ENCODE data around the gene ATP8B1.

The ATP8B1 gene

DNA sequence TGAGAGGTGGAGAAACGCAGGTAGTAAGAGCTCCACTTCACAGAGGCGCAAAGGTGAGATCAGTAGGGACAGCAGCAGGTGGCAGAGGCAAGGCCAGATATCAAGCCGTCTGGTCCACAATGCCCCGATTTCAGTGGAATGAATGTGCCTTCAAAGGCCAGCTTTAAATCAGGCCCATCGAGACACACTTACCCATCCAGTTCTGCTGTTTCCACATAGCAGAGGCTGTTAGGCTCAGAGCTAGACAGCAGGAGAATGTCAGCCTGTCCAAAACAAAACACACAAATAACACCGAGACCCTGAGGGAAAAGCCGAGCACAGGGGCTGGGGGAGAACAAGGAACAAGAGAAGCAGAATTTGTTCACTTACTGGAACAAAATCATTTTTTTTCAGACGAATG is 105.7 kb downstream of the ATP8B1 start:
- no peaks in the 10 kb centered on the region for H3K27me3 ChIP-seq (ENCODE audit: insufficient read depth, poor library complexity, severe bottlenecking)
- TF ChIP-seq, protein P1, sequence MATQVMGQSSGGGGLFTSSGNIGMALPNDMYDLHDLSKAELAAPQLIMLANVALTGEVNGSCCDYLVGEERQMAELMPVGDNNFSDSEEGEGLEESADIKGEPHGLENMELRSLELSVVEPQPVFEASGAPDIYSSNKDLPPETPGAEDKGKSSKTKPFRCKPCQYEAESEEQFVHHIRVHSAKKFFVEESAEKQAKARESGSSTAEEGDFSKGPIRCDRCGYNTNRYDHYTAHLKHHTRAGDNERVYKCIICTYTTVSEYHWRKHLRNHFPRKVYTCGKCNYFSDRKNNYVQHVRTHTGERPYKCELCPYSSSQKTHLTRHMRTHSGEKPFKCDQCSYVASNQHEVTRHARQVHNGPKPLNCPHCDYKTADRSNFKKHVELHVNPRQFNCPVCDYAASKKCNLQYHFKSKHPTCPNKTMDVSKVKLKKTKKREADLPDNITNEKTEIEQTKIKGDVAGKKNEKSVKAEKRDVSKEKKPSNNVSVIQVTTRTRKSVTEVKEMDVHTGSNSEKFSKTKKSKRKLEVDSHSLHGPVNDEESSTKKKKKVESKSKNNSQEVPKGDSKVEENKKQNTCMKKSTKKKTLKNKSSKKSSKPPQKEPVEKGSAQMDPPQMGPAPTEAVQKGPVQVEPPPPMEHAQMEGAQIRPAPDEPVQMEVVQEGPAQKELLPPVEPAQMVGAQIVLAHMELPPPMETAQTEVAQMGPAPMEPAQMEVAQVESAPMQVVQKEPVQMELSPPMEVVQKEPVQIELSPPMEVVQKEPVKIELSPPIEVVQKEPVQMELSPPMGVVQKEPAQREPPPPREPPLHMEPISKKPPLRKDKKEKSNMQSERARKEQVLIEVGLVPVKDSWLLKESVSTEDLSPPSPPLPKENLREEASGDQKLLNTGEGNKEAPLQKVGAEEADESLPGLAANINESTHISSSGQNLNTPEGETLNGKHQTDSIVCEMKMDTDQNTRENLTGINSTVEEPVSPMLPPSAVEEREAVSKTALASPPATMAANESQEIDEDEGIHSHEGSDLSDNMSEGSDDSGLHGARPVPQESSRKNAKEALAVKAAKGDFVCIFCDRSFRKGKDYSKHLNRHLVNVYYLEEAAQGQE (IDR thresholded peaks at IDR 0.05; ENCODE audit: insufficient replicate concordance, low read depth), result no peak
- no peak for TF ChIP-seq SPI1 (IDR thresholded peaks at IDR 0.05; ENCODE audit: borderline replicate concordance, low read depth)
- TF ChIP-seq, protein P2, sequence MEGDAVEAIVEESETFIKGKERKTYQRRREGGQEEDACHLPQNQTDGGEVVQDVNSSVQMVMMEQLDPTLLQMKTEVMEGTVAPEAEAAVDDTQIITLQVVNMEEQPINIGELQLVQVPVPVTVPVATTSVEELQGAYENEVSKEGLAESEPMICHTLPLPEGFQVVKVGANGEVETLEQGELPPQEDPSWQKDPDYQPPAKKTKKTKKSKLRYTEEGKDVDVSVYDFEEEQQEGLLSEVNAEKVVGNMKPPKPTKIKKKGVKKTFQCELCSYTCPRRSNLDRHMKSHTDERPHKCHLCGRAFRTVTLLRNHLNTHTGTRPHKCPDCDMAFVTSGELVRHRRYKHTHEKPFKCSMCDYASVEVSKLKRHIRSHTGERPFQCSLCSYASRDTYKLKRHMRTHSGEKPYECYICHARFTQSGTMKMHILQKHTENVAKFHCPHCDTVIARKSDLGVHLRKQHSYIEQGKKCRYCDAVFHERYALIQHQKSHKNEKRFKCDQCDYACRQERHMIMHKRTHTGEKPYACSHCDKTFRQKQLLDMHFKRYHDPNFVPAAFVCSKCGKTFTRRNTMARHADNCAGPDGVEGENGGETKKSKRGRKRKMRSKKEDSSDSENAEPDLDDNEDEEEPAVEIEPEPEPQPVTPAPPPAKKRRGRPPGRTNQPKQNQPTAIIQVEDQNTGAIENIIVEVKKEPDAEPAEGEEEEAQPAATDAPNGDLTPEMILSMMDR (IDR thresholded peaks at IDR 0.05; ENCODE audit: insufficient read depth, low read length), result no peak
- no peak for TF ChIP-seq GABPA (IDR thresholded peaks at IDR 0.05; ENCODE audit: low read depth)
- no peak for TF ChIP-seq POLR2AphosphoS5 (IDR thresholded peaks at IDR 0.05; ENCODE audit: low read depth)
- H3K27ac ChIP-seq (replicated peaks), result no peak overlapping the region
- DNase-seq (ENCODE audit: low read depth in 1 of 2, low spot score in 1 of 2), result no peak
- no peak overlapping the region for H3K4me3 ChIP-seq (replicated peaks; ENCODE audit: insufficient read depth, low read length)

DNA sequence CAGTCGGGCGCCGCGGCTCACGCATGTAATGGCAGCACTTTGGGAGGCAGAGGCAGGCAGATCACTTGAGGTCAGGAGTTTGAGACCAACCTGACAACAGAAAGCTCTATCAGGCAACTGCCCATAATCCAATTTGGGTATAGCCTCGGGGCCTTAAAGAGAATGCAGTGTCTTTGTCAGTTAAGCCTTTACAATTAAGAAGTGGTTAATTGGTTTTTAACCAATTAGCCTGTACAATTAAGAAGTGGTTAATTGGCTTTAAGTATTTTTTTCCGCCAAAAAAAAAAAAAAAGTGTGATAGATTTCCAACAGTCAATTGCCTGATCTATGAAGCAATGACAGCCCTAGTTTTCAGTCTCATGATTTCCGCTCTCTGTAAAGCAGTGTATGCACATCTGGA is 106.8 kb downstream of the ATP8B1 start:
- no peak for DNase-seq (ENCODE audit: low read depth in 1 of 2, low spot score in 1 of 2)
- H3K27me3 ChIP-seq (ENCODE audit: insufficient read depth, poor library complexity, severe bottlenecking), result no peaks in the 10 kb centered on the region
- H3K4me3 ChIP-seq (replicated peaks; ENCODE audit: insufficient read depth, low read length), result no peak overlapping the region
- H3K27ac ChIP-seq (replicated peaks), result no peak overlapping the region
- no peak for TF ChIP-seq SPI1 (IDR thresholded peaks at IDR 0.05; ENCODE audit: borderline replicate concordance, low read depth)
- TF ChIP-seq, protein P1 (IDR thresholded peaks at IDR 0.05; ENCODE audit: insufficient replicate concordance, low read depth), result no peak
- TF ChIP-seq, protein P2 (IDR thresholded peaks at IDR 0.05; ENCODE audit: insufficient read depth, low read length), result no peak
- no peak for TF ChIP-seq GABPA (IDR thresholded peaks at IDR 0.05; ENCODE audit: low read depth)
- TF ChIP-seq POLR2AphosphoS5 (IDR thresholded peaks at IDR 0.05; ENCODE audit: low read depth), result no peak

DNA sequence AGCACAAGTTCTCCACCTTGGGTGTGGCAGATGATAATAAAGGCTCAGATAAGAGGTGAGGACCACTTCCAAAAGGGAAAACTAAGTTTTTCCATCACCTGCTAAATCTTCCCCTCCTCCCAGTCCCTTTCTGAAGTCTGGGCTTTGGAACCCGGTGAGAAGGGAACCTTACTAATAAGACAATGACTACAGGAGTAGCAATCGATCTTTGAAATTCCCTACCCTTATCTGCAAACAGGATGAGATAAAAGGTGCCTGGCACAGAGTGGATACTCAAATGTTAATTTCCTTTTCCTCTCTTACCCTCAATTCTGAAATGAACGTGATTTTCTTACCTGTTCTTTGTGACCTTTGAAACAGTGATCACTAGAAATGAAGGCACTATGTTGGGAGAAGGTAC is 111.8 kb downstream of the ATP8B1 start:
- Histone ChIP-seq H3K4me3 (replicated peaks; ENCODE audit: insufficient read depth, low read length) (no peak overlapping the region), H3K27ac (replicated peaks) (no peak overlapping the region), H3K27me3 (ENCODE audit: insufficient read depth, poor library complexity, severe bottlenecking) (no peaks in the 10 kb centered on the region)
- no peak for DNase-seq (ENCODE audit: low read depth in 1 of 2, low spot score in 1 of 2)
- TF ChIP-seq GABPA (IDR thresholded peaks at IDR 0.05; ENCODE audit: low read depth), result no peak

DNA sequence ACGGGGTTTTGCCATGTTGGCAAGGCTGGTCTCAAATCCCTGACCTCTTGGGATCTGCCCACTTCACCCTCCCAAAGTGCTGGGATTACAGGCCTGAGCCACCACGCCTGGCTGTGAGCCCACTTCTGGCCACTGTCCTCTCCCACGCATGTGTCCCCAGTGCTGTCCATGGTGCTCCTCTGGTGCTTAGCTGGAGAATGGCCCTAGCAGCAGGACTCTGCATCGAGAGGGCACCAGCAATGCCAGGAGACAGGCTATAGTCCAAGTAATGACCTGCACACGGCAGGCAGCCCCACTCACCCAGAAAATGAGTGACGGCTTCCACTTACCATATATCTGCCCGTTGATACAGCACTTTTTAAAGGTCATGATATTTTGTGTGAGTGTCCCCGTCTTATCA is 115.1 kb downstream of the ATP8B1 start:
- TF ChIP-seq, protein P1 (IDR thresholded peaks at IDR 0.05; ENCODE audit: insufficient replicate concordance, low read depth), result peak; percentile 89
- TF ChIP-seq, protein P2 (IDR thresholded peaks at IDR 0.05; ENCODE audit: insufficient read depth, low read length), result no peak
- no peak for DNase-seq (ENCODE audit: low read depth in 1 of 2, low spot score in 1 of 2)
- Histone ChIP-seq H3K27me3 (ENCODE audit: insufficient read depth, poor library complexity, severe bottlenecking) (no peaks in the 10 kb centered on the region), H3K27ac (replicated peaks) (no peak overlapping the region), H3K4me3 (replicated peaks; ENCODE audit: insufficient read depth, low read length) (no peak overlapping the region)
